Upper lobe of right lung (tissue), 1 donor: Measurements from ENCODE around the gene FBXW11. TPM values are rescaled to one million over a fixed set of nuclear protein-coding genes. Genes with fewer than 3 reads are reported as not detected.

Experiments
- ATAC-seq: fragments of 200-7000 bp; cut with Tn5 transposase; one replicate; pipeline ENCODE4 v1.9.1; 2020; ENCODE audit warnings: mild to moderate bottlenecking, moderate library complexity
- DNase-seq: peaks from one replicate; pipeline ENCODE4 v3.0.0-alpha.2; 2020
- H3K27ac ChIP-seq: fragments of 200-600 bp; one replicate; pipeline ENCODE4 v1.8.0; 2022
- H3K27me3 ChIP-seq: fragments of 200-600 bp; one replicate; pipeline ENCODE4 v1.8.0; 2022; ENCODE audit warnings: mild to moderate bottlenecking
- H3K36me3 ChIP-seq: fragments of 200-600 bp; one replicate; pipeline ENCODE4 v1.8.0; 2022
- H3K4me1 ChIP-seq: fragments of 200-600 bp; one replicate; pipeline ENCODE4 v1.8.0; 2022
- H3K4me3 ChIP-seq: fragments of 200-600 bp; one replicate; pipeline ENCODE4 v1.8.0; 2022; ENCODE audit warnings: mild to moderate bottlenecking
- H3K9me3 ChIP-seq: fragments of 200-600 bp; one replicate; pipeline ENCODE4 v1.8.0; 2022
- CTCF ChIP-seq: fragments of 200-600 bp; IDR thresholded peaks from one replicate; pipeline ENCODE4 v1.8.0; 2022; ENCODE audit warnings: antibody characterized with exemption
- intact Hi-C: fragments of 100-400 bp; cut with DNase I; formaldehyde crosslinking; loops from one replicate; pipeline ENCODE4 v1.11.0; 2022
- total RNA-seq: library from RNA; stranded (reverse); fragmentation: NEBNext Ultra II Directional; extraction: Animal tissue kit (Norgen Biotek cat#: 25700); gene quantifications from one replicate; pipeline ENCODE4 v1.2.1, GENCODE V29; 2021
- donor health status: DM: no; HTN: yes; CAD: no; lungs with severe emphysema.

FBXW11 gene
- total RNA-seq, 1 donor from 2014 or later, result 61.8 TPM

GRCh38 chr5:171899792-171900191 is 106.6 kb downstream of the FBXW11 start:
- Histone ChIP-seq H3K36me3 (peaks cover 26% of the 10 kb centered on the region), H3K4me1 (peaks cover 8% of the 10 kb centered on the region), H3K4me3 (no peak overlapping the region), H3K9me3 (no peaks in the 10 kb centered on the region), H3K27me3 (no peaks in the 10 kb centered on the region), H3K27ac (no peak overlapping the region)
- intact Hi-C loops, result loop anchor here (10.0 kb wide), 1 partner anchor 485 kb away; the partner anchor contains the start of gene FGF18
- ATAC-seq (peak; percentile 38), DNase-seq (no peak)
- TF ChIP-seq CTCF, result no peak

GRCh38 chr5:171898879-171899278 is 107.6 kb downstream of the FBXW11 start:
- H3K27ac ChIP-seq, result no peak overlapping the region
- DNase-seq (no peak), ATAC-seq (no peak)
- H3K4me3 ChIP-seq, result no peak overlapping the region
- H3K27me3 ChIP-seq, result no peaks in the 10 kb centered on the region
- no peaks in the 10 kb centered on the region for H3K9me3 ChIP-seq
- no peak for TF ChIP-seq CTCF
- H3K4me1 ChIP-seq, result peaks cover 6% of the 10 kb centered on the region
- H3K36me3 ChIP-seq, result peaks cover 26% of the 10 kb centered on the region
- intact Hi-C loops, result no loop called here

GRCh38 chr5:171898386-171898785 is 108.1 kb downstream of the FBXW11 start:
- DNase-seq (no peak), ATAC-seq (no peak)
- no peak for TF ChIP-seq CTCF
- Histone ChIP-seq H3K36me3 (peaks cover 26% of the 10 kb centered on the region), H3K27ac (no peak overlapping the region), H3K27me3 (no peaks in the 10 kb centered on the region), H3K9me3 (no peaks in the 10 kb centered on the region), H3K4me3 (no peak overlapping the region), H3K4me1 (peaks cover 6% of the 10 kb centered on the region)
- intact Hi-C loops, result no loop called here

GRCh38 chr5:171897231-171897630 is 109.2 kb downstream of the FBXW11 start:
- Histone ChIP-seq H3K36me3 (peaks cover 26% of the 10 kb centered on the region), H3K9me3 (no peaks in the 10 kb centered on the region), H3K4me3 (no peak overlapping the region), H3K27ac (no peak overlapping the region), H3K4me1 (peaks cover 6% of the 10 kb centered on the region), H3K27me3 (no peaks in the 10 kb centered on the region)
- TF ChIP-seq CTCF, result no peak
- intact Hi-C loops, result no loop called here
- DNase-seq (no peak), ATAC-seq (no peak)

GRCh38 chr5:171895081-171895480 is 111.4 kb downstream of the FBXW11 start:
- H3K4me3 ChIP-seq, result no peak overlapping the region
- H3K36me3 ChIP-seq, result peaks cover 44% of the 10 kb centered on the region
- intact Hi-C loops, result no loop called here
- DNase-seq (no peak), ATAC-seq (no peak)
- no peak overlapping the region for H3K27ac ChIP-seq
- H3K27me3 ChIP-seq, result no peaks in the 10 kb centered on the region
- no peaks in the 10 kb centered on the region for H3K9me3 ChIP-seq
- H3K4me1 ChIP-seq, result peaks cover 6% of the 10 kb centered on the region
- TF ChIP-seq CTCF, result no peak

- DNase-seq, result no peak
- H3K9me3 ChIP-seq, result no peaks in the 10 kb centered on the region
- no peak for ATAC-seq
- TF ChIP-seq CTCF, result no peak
- peaks cover 45% of the 10 kb centered on the region for H3K36me3 ChIP-seq
- no peak overlapping the region for H3K27ac ChIP-seq
- intact Hi-C loops, result no loop called here
- no peaks in the 10 kb centered on the region for H3K27me3 ChIP-seq
- no peak overlapping the region for H3K4me3 ChIP-seq
- H3K4me1 ChIP-seq, result peaks cover 6% of the 10 kb centered on the region
Measured at GRCh38 chr5:171893290-171893886, 113.0 kb downstream of the FBXW11 start.
